Ramos (cell line): ENCODE measurements around the gene FBXL7.

Source experiments
- in situ Hi-C: fragments of 300-500 bp; cut with MboI; formaldehyde crosslinking; loops from one replicate; pipeline ENCODE4 v1.14.3; 2022; ENCODE audit warnings: low sequenced_read_pairs; ENCODE audit not compliant: unreplicated experiment

Gene FBXL7

GRCh38 chr5:15737871-15738664 is 238.1 kb downstream of the FBXL7 start:
- in situ Hi-C loops, result no loop called here

- in situ Hi-C loops, result no loop called here
These were observed 240.4 kb downstream of the FBXL7 start for GRCh38 chr5:15740383-15740782.

- in situ Hi-C loops, result no loop called here
These were observed 241.6 kb downstream of the FBXL7 start for GRCh38 chr5:15741591-15741990.

- in situ Hi-C loops, result no loop called here
These were observed 246.9 kb downstream of the FBXL7 start for GRCh38 chr5:15746833-15747232.

- in situ Hi-C loops, result no loop called here
These were observed 248.3 kb downstream of the FBXL7 start for GRCh38 chr5:15748266-15748665.

- in situ Hi-C loops, result no loop called here
These were observed 252.8 kb downstream of the FBXL7 start for GRCh38 chr5:15752663-15753285.

- in situ Hi-C loops, result no loop called here
These were observed 253.8 kb downstream of the FBXL7 start for GRCh38 chr5:15753752-15754151.

- in situ Hi-C loops, result no loop called here
These were observed 257.1 kb downstream of the FBXL7 start for GRCh38 chr5:15757103-15757502.

- in situ Hi-C loops, result no loop called here
These were observed 257.6 kb downstream of the FBXL7 start for GRCh38 chr5:15757619-15758018.

GRCh38 chr5:15762668-15763067 is 262.7 kb downstream of the FBXL7 start:
- in situ Hi-C loops, result no loop called here

GRCh38 chr5:15763754-15764153 is 263.8 kb downstream of the FBXL7 start:
- in situ Hi-C loops, result no loop called here

GRCh38 chr5:15768936-15769335 is 269.0 kb downstream of the FBXL7 start:
- in situ Hi-C loops, result no loop called here

- in situ Hi-C loops, result no loop called here
These were observed 272.2 kb downstream of the FBXL7 start for GRCh38 chr5:15772131-15772530.

- in situ Hi-C loops, result no loop called here
These were observed 274.7 kb downstream of the FBXL7 start for GRCh38 chr5:15774632-15775031.

- in situ Hi-C loops, result no loop called here
These were observed 276.4 kb downstream of the FBXL7 start for GRCh38 chr5:15776346-15776745.

GRCh38 chr5:15783734-15784133 is 283.8 kb downstream of the FBXL7 start:
- in situ Hi-C loops, result no loop called here

- in situ Hi-C loops, result no loop called here
These were observed 285.6 kb downstream of the FBXL7 start for GRCh38 chr5:15785531-15785981.

GRCh38 chr5:15786326-15786725 is 286.3 kb downstream of the FBXL7 start:
- in situ Hi-C loops, result no loop called here

- in situ Hi-C loops, result no loop called here
These were observed 286.9 kb downstream of the FBXL7 start for GRCh38 chr5:15786884-15787283.

GRCh38 chr5:15787681-15788080 is 287.7 kb downstream of the FBXL7 start:
- in situ Hi-C loops, result no loop called here

GRCh38 chr5:15789642-15790041 is 289.7 kb downstream of the FBXL7 start:
- in situ Hi-C loops, result no loop called here
